ENCODE measurements around the gene ROBO1. TPM values are rescaled to one million over a fixed set of nuclear protein-coding genes. Genes with fewer than 3 reads are reported as not detected.
A peak's percentile ranks its signal among the peaks of the same experiment; 100 is the strongest.

The ROBO1 gene
- total RNA-seq, 1 donor: 34.2 TPM

DNA sequence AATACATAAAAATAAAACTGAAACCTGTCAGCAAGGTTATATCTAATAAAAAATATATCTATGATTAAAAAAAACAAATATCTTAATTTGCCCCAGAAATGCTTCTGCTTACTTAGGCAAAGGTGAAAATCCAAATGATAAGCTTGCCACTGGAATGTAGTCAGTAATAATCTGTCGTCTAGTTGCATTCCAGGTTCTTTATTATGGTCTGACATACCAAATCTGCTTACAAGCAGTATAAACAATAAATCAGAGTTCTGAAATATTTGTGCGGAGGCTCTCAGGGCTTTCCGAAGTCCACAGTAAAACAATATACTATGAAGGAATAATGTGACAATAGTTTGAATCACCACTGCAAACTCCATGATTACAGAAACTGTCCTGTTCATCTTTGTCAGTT is 1133.5 kb downstream of the ROBO1 start:
- DNase-seq (ENCODE audit: low read depth): no peak
- H3K4me3 ChIP-seq (ENCODE audit: low read depth, low read length): no peak overlapping the region
- TF ChIP-seq CTCF (IDR thresholded peaks at IDR 0.05; ENCODE audit: insufficient read depth, low read length): no peak

GRCh38 chr3:78633626-78634025 is 1134.2 kb downstream of the ROBO1 start:
- TF ChIP-seq CTCF (IDR thresholded peaks at IDR 0.05; ENCODE audit: insufficient read depth, low read length): no peak
- peak; percentile 34 for DNase-seq (ENCODE audit: low read depth)

DNA sequence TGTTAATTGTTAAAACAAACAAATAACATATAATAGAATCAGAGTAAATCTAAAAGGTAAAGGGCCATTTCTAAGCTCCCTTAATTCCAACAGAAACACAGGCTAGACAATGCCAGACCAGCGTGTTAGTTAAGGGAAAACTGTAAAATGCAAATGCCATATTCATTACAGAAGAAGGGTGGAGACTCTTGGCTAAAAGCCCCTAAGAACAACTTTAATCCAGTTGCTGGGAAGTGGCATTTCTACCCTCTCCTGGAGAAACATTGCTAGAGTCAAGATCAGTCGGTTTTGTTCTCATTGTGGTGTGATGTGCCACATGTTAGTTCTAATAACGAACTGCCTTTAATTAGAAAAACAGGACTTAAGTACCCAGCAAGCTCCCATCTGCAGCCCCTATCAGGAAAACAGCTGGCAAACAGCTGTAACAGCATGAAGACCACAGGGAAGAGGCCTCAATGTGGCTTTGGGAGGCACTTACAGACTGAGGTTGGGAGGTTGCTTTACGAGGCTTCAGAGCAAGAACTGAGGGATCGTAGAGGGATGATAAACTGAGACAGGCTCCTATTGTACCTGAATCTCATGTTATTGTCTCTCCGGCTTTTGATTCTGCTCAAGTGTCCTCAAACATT is 1134.8 kb downstream of the ROBO1 start:
- peak; percentile 12 for DNase-seq (ENCODE audit: low read depth)
- TF ChIP-seq CTCF (IDR thresholded peaks at IDR 0.05; ENCODE audit: insufficient read depth, low read length): no peak

More at GRCh38 chr3:78633626-78634025, 1134.2 kb downstream of the ROBO1 start:
- H3K4me3 ChIP-seq (ENCODE audit: low read depth, low read length): no peak overlapping the region

DNA sequence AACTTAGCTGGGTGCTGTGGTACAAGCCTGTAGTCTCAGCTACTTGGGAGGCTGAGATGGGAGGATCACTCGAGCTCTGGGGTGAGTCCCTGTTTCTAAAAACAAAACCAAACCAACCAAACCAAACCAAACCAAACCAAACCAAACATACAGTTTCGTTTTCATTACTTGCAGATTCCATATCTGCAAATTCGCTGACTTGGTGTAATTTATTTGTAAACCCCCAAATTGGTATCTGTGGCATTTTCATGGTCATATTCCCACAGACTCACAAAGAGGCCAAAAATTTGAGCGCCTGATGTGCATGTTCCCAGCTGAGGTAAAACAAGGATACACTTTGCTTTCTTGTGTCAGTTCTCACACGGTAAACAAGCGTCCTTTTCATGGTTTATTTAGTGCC is 1138.3 kb downstream of the ROBO1 start:
- DNase-seq (ENCODE audit: low read depth): no peak
- TF ChIP-seq CTCF (IDR thresholded peaks at IDR 0.05; ENCODE audit: insufficient read depth, low read length): no peak
- no peak overlapping the region for H3K4me3 ChIP-seq (ENCODE audit: low read depth, low read length)

More for the DNA sequence above, 1134.8 kb downstream of the ROBO1 start:
- H3K4me3 ChIP-seq (ENCODE audit: low read depth, low read length): no peak overlapping the region

DNA sequence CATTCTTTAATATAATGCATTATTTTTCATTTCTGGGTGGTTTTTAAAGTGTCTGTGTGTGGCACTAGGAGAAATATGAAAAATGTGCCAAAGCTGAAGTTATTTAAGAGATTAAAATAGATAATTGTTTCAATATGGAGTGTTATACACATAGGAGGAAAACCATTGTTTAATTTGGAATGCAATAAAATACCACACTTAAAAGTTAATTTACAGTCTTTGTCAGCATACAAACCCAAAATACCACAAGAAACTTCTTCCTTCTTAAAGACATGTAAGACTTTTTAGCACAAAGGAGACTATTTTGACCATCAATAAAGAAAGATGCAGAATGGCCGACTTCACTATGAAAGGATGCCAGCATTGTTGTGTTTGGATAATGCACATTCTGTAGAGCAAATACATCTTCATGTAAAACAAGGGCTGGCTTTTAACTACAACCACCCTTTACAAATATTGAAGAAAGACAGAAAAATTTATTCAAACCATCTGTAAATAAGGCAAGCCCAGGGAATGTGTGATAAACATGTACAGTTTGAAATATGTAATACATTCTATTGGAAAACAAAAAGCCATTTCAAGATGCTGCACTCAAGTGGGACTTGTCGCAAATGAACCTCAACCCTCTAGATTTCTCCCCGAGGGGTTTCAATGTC is 1146.6 kb downstream of the ROBO1 start:
- no peak for TF ChIP-seq CTCF (IDR thresholded peaks at IDR 0.05; ENCODE audit: insufficient read depth, low read length)

DNA sequence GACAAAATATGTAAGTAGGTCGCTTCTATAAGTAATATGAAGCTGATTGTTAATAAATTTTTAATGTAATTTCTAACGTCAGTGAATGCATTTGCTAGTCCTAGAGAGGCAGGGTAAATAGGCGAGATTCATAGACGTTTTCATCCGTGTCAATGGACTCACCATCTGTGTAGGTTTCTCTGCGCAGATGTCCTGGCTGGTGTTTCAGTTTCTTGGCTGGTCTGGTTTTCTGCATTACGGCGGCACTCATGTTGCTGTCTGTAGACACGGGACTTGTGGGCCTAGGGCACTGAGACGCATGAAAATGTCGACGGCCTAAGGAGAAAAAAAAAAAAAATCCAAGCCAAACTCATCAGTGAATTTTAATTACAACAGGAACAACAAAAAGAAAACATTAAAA is 1153.3 kb downstream of the ROBO1 start:
- no peak overlapping the region for H3K4me3 ChIP-seq (ENCODE audit: low read depth, low read length)
- DNase-seq (ENCODE audit: low read depth): no peak
- no peak for TF ChIP-seq CTCF (IDR thresholded peaks at IDR 0.05; ENCODE audit: insufficient read depth, low read length)

More for the DNA sequence above, 1146.6 kb downstream of the ROBO1 start:
- no peak for DNase-seq (ENCODE audit: low read depth)
- H3K4me3 ChIP-seq (ENCODE audit: low read depth, low read length): no peak overlapping the region
